ENCODE measurements around the gene KIR2DL1. TPM values are rescaled to one million over a fixed set of nuclear protein-coding genes. Genes with fewer than 3 reads are reported as not detected.

Gene KIR2DL1
- total RNA-seq, 1 experiment from 2014 or later, result not detected

DNA sequence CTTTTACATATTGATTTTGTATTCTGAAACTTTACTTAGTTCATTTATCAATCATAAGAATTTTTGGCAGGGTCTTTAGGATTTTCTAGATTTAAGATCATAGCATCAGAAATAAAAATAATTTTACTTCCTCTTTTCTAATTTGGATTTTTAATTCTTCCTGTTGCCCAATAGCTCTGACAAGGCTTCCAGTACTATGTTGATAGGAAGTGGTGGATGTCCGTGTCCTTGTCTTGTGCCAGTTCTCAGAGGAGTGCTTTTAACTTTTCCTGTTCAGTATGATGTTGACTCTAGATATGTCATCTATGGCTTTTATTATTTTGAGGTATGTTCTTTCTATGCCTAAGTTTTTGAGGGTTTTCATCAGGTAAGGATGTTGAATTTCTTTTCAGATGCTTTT lies 26.2 kb downstream of the KIR2DL1 start:
- Histone ChIP-seq H3T11ph (ENCODE audit: low read length) (no peak overlapping the region), H3K9ac (ENCODE audit: extremely low read depth, insufficient read length, low read length) (no peak overlapping the region), H2BK15ac (ENCODE audit: low read depth, low read length) (no peak overlapping the region), H4K5ac (ENCODE audit: insufficient read length, low read depth, low read length) (no peak overlapping the region), H3K4ac (ENCODE audit: low read depth, low read length) (no peak overlapping the region), H2AK5ac (ENCODE audit: insufficient read length, low read length) (no peak overlapping the region), H4K8ac (replicated peaks; ENCODE audit: insufficient read length, low read depth, low read length) (no peak overlapping the region), H3K18ac (ENCODE audit: insufficient read length, low read depth, low read length) (no peak overlapping the region), H3K56ac (ENCODE audit: insufficient read length, low read depth, low read length) (no peak overlapping the region), H4K20me1 (ENCODE audit: control insufficient read depth, insufficient read depth, insufficient read length) (no peaks in the 10 kb centered on the region), H2BK12ac (ENCODE audit: insufficient read length, low read depth, low read length) (no peak overlapping the region), H2BK120ac (ENCODE audit: low read depth, low read length, poor library complexity, severe bottlenecking) (no peak overlapping the region), H3K14ac (ENCODE audit: insufficient read depth, low read length) (no peak overlapping the region), H4K91ac (ENCODE audit: insufficient read length, low read depth, low read length) (no peak overlapping the region), H3K79me1 (ENCODE audit: insufficient read depth, low read depth, low read length, poor library complexity, severe bottlenecking) (no peaks in the 10 kb centered on the region), H3K4me1 (ENCODE audit: insufficient read depth, low read length) (no peaks in the 10 kb centered on the region), H3K4me2 (ENCODE audit: insufficient read depth, insufficient read length, low read length) (no peak overlapping the region), H2AFZ (ENCODE audit: low read length) (no peak overlapping the region), H3K9me3 (ENCODE audit: control insufficient read depth, low read depth, low read length) (peaks cover 71% of the 10 kb centered on the region), H3K27me3 (ENCODE audit: insufficient read depth, low read length) (no peaks in the 10 kb centered on the region), H2BK20ac (ENCODE audit: low read depth, low read length, poor library complexity, severe bottlenecking) (no peak overlapping the region), H3K27ac (ENCODE audit: insufficient read length, low read depth, low read length) (no peak overlapping the region), H3K23me2 (ENCODE audit: insufficient read length, low read depth, low read length, poor library complexity, severe bottlenecking) (no peaks in the 10 kb centered on the region), H3K79me2 (ENCODE audit: insufficient read depth, low read length) (no peaks in the 10 kb centered on the region), H3K23ac (ENCODE audit: insufficient read length, low read depth, low read length) (no peak overlapping the region), H2BK5ac (ENCODE audit: insufficient read length, low read length) (no peak overlapping the region)
- H3K27ac Mint-ChIP-seq, result no peak overlapping the region
- H3K4me1 Mint-ChIP-seq, result no peaks in the 10 kb centered on the region
- peaks cover 2 to 15% (median 9%) of the 10 kb centered on the region in 3 experiments; a peak in 5 of 7 replicates for H3K36me3 Mint-ChIP-seq (ENCODE audit: insufficient read depth in 1 of 3, low read depth in 3 of 3)
- peaks cover 7% of the 10 kb centered on the region for H3K27me3 Mint-ChIP-seq (ENCODE audit: low read depth)
- WGBS (ENCODE audit: extremely low coverage, insufficient read length, low lambda C conversion rate), result no CpG with 5 or more reads among the region's 1 CpG
- H3K4me3 Mint-ChIP-seq, result no peak overlapping the region
- TF ChIP-seq, protein P1, sequence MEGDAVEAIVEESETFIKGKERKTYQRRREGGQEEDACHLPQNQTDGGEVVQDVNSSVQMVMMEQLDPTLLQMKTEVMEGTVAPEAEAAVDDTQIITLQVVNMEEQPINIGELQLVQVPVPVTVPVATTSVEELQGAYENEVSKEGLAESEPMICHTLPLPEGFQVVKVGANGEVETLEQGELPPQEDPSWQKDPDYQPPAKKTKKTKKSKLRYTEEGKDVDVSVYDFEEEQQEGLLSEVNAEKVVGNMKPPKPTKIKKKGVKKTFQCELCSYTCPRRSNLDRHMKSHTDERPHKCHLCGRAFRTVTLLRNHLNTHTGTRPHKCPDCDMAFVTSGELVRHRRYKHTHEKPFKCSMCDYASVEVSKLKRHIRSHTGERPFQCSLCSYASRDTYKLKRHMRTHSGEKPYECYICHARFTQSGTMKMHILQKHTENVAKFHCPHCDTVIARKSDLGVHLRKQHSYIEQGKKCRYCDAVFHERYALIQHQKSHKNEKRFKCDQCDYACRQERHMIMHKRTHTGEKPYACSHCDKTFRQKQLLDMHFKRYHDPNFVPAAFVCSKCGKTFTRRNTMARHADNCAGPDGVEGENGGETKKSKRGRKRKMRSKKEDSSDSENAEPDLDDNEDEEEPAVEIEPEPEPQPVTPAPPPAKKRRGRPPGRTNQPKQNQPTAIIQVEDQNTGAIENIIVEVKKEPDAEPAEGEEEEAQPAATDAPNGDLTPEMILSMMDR (conservative IDR thresholded peaks at IDR 0.05), result no peak
- DNase-seq, result no peak
- H3K9me3 Mint-ChIP-seq, result peaks cover under 1 to 12% of the 10 kb centered on the region in 2 experiments; a peak in 4 of 5 replicates

Data from H9 (cell line).